Heart right ventricle (tissue), 16 donors: ENCODE measurements around the gene C2orf49. TPM values are rescaled to one million over a fixed set of nuclear protein-coding genes. Genes with fewer than 3 reads are reported as not detected.

ENCODE experiments used
- ATAC-seq, 8 donors: fragments of 200-7000 bp; cut with Tn5 transposase; one replicate each; pipeline ENCODE4 v1.9.1; 2020; ENCODE audit warnings: mild to moderate bottlenecking in 8 of 8, moderate library complexity in 8 of 8, moderate number of reproducible peaks in 1 of 8
- DNase-seq, 2 donors: peaks; one replicate each; pipeline ENCODE4 v3.0.0-alpha.2; 2020
- H3K27ac ChIP-seq, 10 donors: fragments of 200-600 bp; sonication (generic) in 2 of 10; one replicate each; pipeline versions ENCODE4 v1.5.0 to v1.8.0; 2020 to 2022; ENCODE audit warnings: mild to moderate bottlenecking in 3 of 10
- H3K27me3 ChIP-seq, 7 donors: fragments of 200-600 bp; one replicate each; pipeline ENCODE4 v1.8.0; 2021 to 2022; ENCODE audit warnings: mild to moderate bottlenecking in 2 of 7
- H3K36me3 ChIP-seq, 9 donors: fragments of 200-600 bp; sonication (generic) in 1 of 9; one replicate each; pipeline versions ENCODE4 v1.5.0 to v1.8.0; 2020 to 2022; ENCODE audit warnings: mild to moderate bottlenecking in 2 of 9
- H3K4me1 ChIP-seq, 9 donors: fragments of 200-600 bp; sonication (generic) in 1 of 9; one replicate each; pipeline versions ENCODE4 v1.5.0 to v1.8.0; 2020 to 2022; ENCODE audit warnings: mild to moderate bottlenecking in 4 of 9
- H3K4me3 ChIP-seq, 10 donors: fragments of 200-600 bp; sonication (generic) in 2 of 10; one replicate each; pipeline versions ENCODE4 v1.5.0 to v1.8.0; 2020 to 2022; ENCODE audit warnings: mild to moderate bottlenecking in 7 of 10, moderate library complexity in 2 of 10
- H3K9me3 ChIP-seq, 11 donors: fragments of 200-600 bp in 10 of 11; sonication (generic) in 2 of 11; one replicate each; pipeline versions ENCODE4 v1.5.0 to v1.8.0; 2013 to 2022; ENCODE audit warnings: mild to moderate bottlenecking in 2 of 11, control low read depth in 1 of 11, moderate library complexity in 1 of 11
- WGBS, 2 donors: extraction: QIAGEN DNeasy Blood & Tissue Kit; methylation state at CpG; one replicate each; pipeline ENCODE4 v1.1.7; 2013; ENCODE audit warnings: inconsistent platforms in 1 of 2; 5-methylcytosine and 5-hydroxymethylcytosine counted together
- intact Hi-C, 10 donors: fragments of 100-400 bp; cut with DNase I; formaldehyde crosslinking; loops; one replicate each; pipeline versions ENCODE4 v1.11.1 to v1.14.2; 2022
- polyA plus RNA-seq, 2 donors: library from polyadenylated mRNA; stranded (reverse); fragments of 200-250 nt; gene quantifications; one replicate each; pipeline ENCODE4 v1.2.3, GENCODE V29; 2013
- total RNA-seq, 10 donors: library from RNA; stranded (reverse); fragmentation: NEBNext Ultra II Directional in 3 of 10; extraction: Animal tissue kit (Norgen Biotek cat#: 25700) in 3 of 10; gene quantifications; one replicate each; pipeline versions ENCODE4 v1.2.1 to v1.2.4, GENCODE V29; 2021 to 2023
- TF ChIP-seq, protein P1 (sequence below), 9 donors: fragments of 200-600 bp; sonication (generic) in 2 of 9; IDR thresholded peaks; one replicate each; pipeline versions ENCODE4 v1.5.0 to v1.8.0; 2021 to 2022; ENCODE audit warnings: antibody characterized with exemption in 9 of 9, mild to moderate bottlenecking in 5 of 9, moderate library complexity in 1 of 9
- donor health status: Arrhythmogenic right ventricular cardiomyopathy.
- donor health status: ischemic (EF 13 %, LVEDD 7.1; RV severe dilation, severe dysfunction).
- donor health status: healthy with polysubstance abuse.
- donor health status: DM: no; HTN: yes; CAD: no.
- donor health status: DM: no; HTN: no; CAD: no.
- donor health status: ischemic (EF 25% LVEDD 6.9; RV normal size, moderate dysfunction).
- donor health status: ischemic (EF 25% LVEDD 5.7; RV mildly dilated, moderate dysfunction).
- donor health status: healthy.
- donor health status: DM: yes; HTN: yes; CAD: no.
- donor health status: Ischemic cardiomyopathy.
- donor health status: ischemic (EF 35%, LVEDD 5.7; RV mildly dilated, moderate dysfunction).
- donor health status: nonischemic (EF 11% LVEDD 7.7; RV severe dilation, severe dysfunction).
- donor health status: DM: yes; HTN: yes; CAD: no.
- donor health status: PGD.
- donor health status: ischemic (EF 29% LVEDD 5.4; RV normal size, mild dysfunction).
- donor health status: nonischemic (EF 23%, LVEDD 6.1; RV moderate dilation, normal function).

The C2orf49 gene
- total and polyA plus RNA-seq, 12 donors, result 9.0 to 22.9 (median 16.2) TPM

DNA sequence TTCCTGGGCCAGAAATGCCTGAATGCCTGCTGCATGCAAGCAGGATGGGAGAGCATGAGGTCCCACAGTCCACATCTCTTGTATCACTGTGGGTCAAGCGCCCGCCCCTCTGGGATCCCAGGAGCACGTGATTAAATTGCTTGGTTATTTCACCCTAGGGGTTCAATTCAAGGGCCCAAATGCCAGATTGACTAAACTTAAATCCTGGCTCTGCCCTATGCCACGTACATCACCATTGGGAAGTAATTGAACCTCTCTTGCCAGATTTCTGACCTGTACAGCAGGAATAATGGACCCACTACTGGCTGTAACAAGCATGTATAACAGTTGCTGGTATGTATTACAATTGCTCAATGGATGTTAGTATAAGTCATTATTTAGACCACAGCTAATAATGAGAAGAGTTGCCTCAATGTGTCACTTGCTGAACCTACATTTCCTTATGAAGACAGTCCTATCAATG lies 41.6 kb downstream of the C2orf49 start:
- no peak for DNase-seq
- TF ChIP-seq, protein P1, sequence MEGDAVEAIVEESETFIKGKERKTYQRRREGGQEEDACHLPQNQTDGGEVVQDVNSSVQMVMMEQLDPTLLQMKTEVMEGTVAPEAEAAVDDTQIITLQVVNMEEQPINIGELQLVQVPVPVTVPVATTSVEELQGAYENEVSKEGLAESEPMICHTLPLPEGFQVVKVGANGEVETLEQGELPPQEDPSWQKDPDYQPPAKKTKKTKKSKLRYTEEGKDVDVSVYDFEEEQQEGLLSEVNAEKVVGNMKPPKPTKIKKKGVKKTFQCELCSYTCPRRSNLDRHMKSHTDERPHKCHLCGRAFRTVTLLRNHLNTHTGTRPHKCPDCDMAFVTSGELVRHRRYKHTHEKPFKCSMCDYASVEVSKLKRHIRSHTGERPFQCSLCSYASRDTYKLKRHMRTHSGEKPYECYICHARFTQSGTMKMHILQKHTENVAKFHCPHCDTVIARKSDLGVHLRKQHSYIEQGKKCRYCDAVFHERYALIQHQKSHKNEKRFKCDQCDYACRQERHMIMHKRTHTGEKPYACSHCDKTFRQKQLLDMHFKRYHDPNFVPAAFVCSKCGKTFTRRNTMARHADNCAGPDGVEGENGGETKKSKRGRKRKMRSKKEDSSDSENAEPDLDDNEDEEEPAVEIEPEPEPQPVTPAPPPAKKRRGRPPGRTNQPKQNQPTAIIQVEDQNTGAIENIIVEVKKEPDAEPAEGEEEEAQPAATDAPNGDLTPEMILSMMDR (IDR thresholded peaks at IDR 0.05), result no peak
- peaks cover 0 to 63% (median 6%) of the 10 kb centered on the region in 9 donors for H3K36me3 ChIP-seq
- H3K4me3 ChIP-seq, result no peak overlapping the region
- H3K9me3 ChIP-seq, result no peaks in the 10 kb centered on the region
- peak overlapping the region in 7 of 10 donors; percentile 49 to 93 (median 80) for H3K27ac ChIP-seq
- H3K27me3 ChIP-seq, result no peaks in the 10 kb centered on the region
- intact Hi-C loops, result loop anchor here in 1 of 10 donors (10.0 kb wide), 1 partner anchor 56 kb away; no protein-coding TSS in a partner anchor
- WGBS, 2 donors, result 43 to 69% methylated on average over 4 of the region's 4 CpGs
- peaks cover 29 to 100% (median 81%) of the 10 kb centered on the region in 9 donors for H3K4me1 ChIP-seq
- peak in 2 of 8 donors; percentile 1 to 10 for ATAC-seq

DNA sequence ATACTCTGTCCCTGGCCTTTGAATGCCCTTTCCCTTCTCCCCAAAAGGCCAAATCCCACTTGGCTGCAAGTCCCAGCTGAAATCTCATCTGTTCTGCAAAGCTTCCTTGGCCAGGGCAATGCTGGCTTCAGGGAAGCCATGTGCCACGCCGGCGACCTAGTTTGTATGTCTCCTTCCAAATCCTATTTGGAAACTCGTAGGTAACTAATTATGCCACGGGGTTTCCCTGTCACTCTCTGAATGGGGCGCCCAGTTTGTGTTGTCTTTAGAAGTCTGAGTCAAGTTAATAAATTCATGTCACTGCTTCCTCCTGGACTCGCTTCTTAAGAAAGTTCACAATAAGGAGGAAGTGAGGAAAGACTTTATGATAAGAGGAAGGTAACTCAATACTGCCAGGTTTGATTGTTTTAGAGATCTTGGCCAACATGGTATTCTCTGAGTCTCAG lies 42.4 kb downstream of the C2orf49 start:
- no peak for DNase-seq
- no peak for ATAC-seq
- H3K4me1 ChIP-seq, result peaks cover 21 to 100% (median 81%) of the 10 kb centered on the region in 9 donors
- no peaks in the 10 kb centered on the region for H3K27me3 ChIP-seq
- peak overlapping the region in 9 of 10 donors; percentile 38 to 93 (median 66) for H3K27ac ChIP-seq
- no peak overlapping the region for H3K4me3 ChIP-seq
- WGBS, 2 donors, result 45 to 67% methylated on average over 7 of the region's 7 CpGs
- intact Hi-C loops, result loop anchor here in 1 of 10 donors (10.0 kb wide), 1 partner anchor 55 kb away; no protein-coding TSS in a partner anchor
- TF ChIP-seq, protein P1 (IDR thresholded peaks at IDR 0.05), result no peak
- peaks cover 0 to 71% (median 14%) of the 10 kb centered on the region in 9 donors for H3K36me3 ChIP-seq
- H3K9me3 ChIP-seq, result no peaks in the 10 kb centered on the region

GRCh38 chr2:105380432-105381100 lies 43.2 kb downstream of the C2orf49 start:
- TF ChIP-seq, protein P1 (IDR thresholded peaks at IDR 0.05), result no peak
- ATAC-seq, result peak in 4 of 8 donors; percentile 1 to 12 (median 3)
- Histone ChIP-seq H3K36me3 (peaks cover 0 to 79% (median 22%) of the 10 kb centered on the region in 9 donors), H3K4me3 (no peak overlapping the region), H3K27ac (peak overlapping the region; percentile 6 to 93 (median 60)), H3K27me3 (no peaks in the 10 kb centered on the region), H3K9me3 (no peaks in the 10 kb centered on the region), H3K4me1 (peaks cover 18 to 100% (median 81%) of the 10 kb centered on the region in 9 donors)
- no peak for DNase-seq
- 27 to 48% methylated on average over 9 of the region's 9 CpGs for WGBS, 2 donors
- intact Hi-C loops, result no loop called here

GRCh38 chr2:105381101-105381668 lies 43.8 kb downstream of the C2orf49 start:
- Histone ChIP-seq H3K4me3 (no peak overlapping the region), H3K27me3 (no peaks in the 10 kb centered on the region), H3K27ac (peak overlapping the region; percentile 29 to 93 (median 60)), H3K4me1 (peaks cover 14 to 100% (median 80%) of the 10 kb centered on the region in 9 donors), H3K36me3 (peaks cover 0 to 85% (median 27%) of the 10 kb centered on the region in 9 donors), H3K9me3 (no peaks in the 10 kb centered on the region)
- TF ChIP-seq, protein P1 (IDR thresholded peaks at IDR 0.05), result no peak
- intact Hi-C loops, result no loop called here
- DNase-seq, result no peak
- ATAC-seq, result peak in 6 of 8 donors; percentile 0 to 4 (median 3)
- WGBS, 2 donors, result 41 to 63% methylated on average over 14 of the region's 14 CpGs
